Renal pelvis (tissue), 12 donors: Measurements from ENCODE around the gene RIPPLY1. TPM values are rescaled to one million over a fixed set of nuclear protein-coding genes. Genes with fewer than 3 reads are reported as not detected.

Experiments
- DNase-seq: peaks from one replicate; pipeline ENCODE4 v3.0.0-alpha.2; 2013
- long read RNA-seq, 16 experiments: transcript quantifications; one replicate each; lab custom pipeline, GENCODE V29; 2026
- polyA plus RNA-seq, 3 donors: library from polyadenylated mRNA; unstranded; fragments of 120-200 nt; gene quantifications; one replicate each; pipeline ENCODE4 v1.2.1, GENCODE V29; 2013; ENCODE audit not compliant: insufficient read length in 3 of 3

The RIPPLY1 gene
- polyA plus RNA-seq = 1 to 10 TPM; 2.6 to 4.0 (median 2.8) TPM
- long read RNA-seq, donor 1, partial matches to known transcripts = 0 of 1 reads
- long read RNA-seq, donor 1, other reads (novel, unspliced or antisense) = 0 of 1 reads
- long read RNA-seq, donor 2, partial matches to known transcripts = 0 of 2 reads
- long read RNA-seq, donor 2, other reads (novel, unspliced or antisense) = 0 of 2 reads
- long read RNA-seq, donor 3, partial matches to known transcripts = 0 of 1 reads
- long read RNA-seq, donor 3, other reads (novel, unspliced or antisense) = 0 of 1 reads
- long read RNA-seq, donor 4, partial matches to known transcripts = 0 of 1 reads
- long read RNA-seq, donor 4, other reads (novel, unspliced or antisense) = 0 of 1 reads
- long read RNA-seq, donor 5 = 0 reads
- long read RNA-seq, donor 6, partial matches to known transcripts = 0 of 2 reads
- long read RNA-seq, donor 6, other reads (novel, unspliced or antisense) = 0 of 2 reads
- long read RNA-seq, donor 7 = 0 reads
- long read RNA-seq, donor 8 = 0 reads
- long read RNA-seq, donor 9 = 0 reads
- long read RNA-seq, donor 10, partial matches to known transcripts = 0 of 1 reads
- long read RNA-seq, donor 10, other reads (novel, unspliced or antisense) = 0 of 1 reads
- long read RNA-seq, donor 11, partial matches to known transcripts = 0 of 1 reads
- long read RNA-seq, donor 11, other reads (novel, unspliced or antisense) = 0 of 1 reads
- long read RNA-seq, donor 12, partial matches to known transcripts = 0 of 3 reads
- long read RNA-seq, donor 12, other reads (novel, unspliced or antisense) = 0 of 3 reads
- long read RNA-seq, donor 13, partial matches to known transcripts = 0 of 1 reads
- long read RNA-seq, donor 13, other reads (novel, unspliced or antisense) = 0 of 1 reads
- long read RNA-seq, donor 14, transcript RIPPLY1-201 (4 exons, 1,172 nt) = major isoform, 5 of 5 reads
- long read RNA-seq, donor 14, partial matches to known transcripts = 0 of 5 reads
- long read RNA-seq, donor 14, other reads (novel, unspliced or antisense) = 0 of 5 reads
- long read RNA-seq, donor 15 = 0 reads
- long read RNA-seq, donor 16, partial matches to known transcripts = 0 of 1 reads
- long read RNA-seq, donor 16, other reads (novel, unspliced or antisense) = 0 of 1 reads

- DNase-seq = no peak
Measured at GRCh38 chrX:106903291-106903824, at the start of gene RIPPLY1. RIPPLY1 (minus strand) TSS chrX:106903341; CDS start chrX:106903287, 54 bp downstream.

GRCh38 chrX:106952538-106952937 lies 49.4 kb upstream of the RIPPLY1 start:
- DNase-seq = no peak

GRCh38 chrX:106952089-106952488 lies 48.9 kb upstream of the RIPPLY1 start:
- DNase-seq = no peak

GRCh38 chrX:106951230-106951629 lies 48.1 kb upstream of the RIPPLY1 start:
- DNase-seq = no peak

- no peak for DNase-seq
Measured at GRCh38 chrX:106950381-106950780, 47.2 kb upstream of the RIPPLY1 start.

- no peak for DNase-seq
Measured at GRCh38 chrX:106949366-106949765, 46.2 kb upstream of the RIPPLY1 start.

GRCh38 chrX:106948641-106949040 lies 45.5 kb upstream of the RIPPLY1 start:
- no peak for DNase-seq

- no peak for DNase-seq
Measured at GRCh38 chrX:106946464-106946863, 43.3 kb upstream of the RIPPLY1 start.

- DNase-seq = no peak
Measured at GRCh38 chrX:106940068-106940467, 36.9 kb upstream of the RIPPLY1 start.

- no peak for DNase-seq
Measured at GRCh38 chrX:106939566-106939965, 36.4 kb upstream of the RIPPLY1 start.

GRCh38 chrX:106936246-106936645 lies 33.1 kb upstream of the RIPPLY1 start:
- DNase-seq = no peak

- no peak for DNase-seq
Measured at GRCh38 chrX:106935175-106935574, 32.0 kb upstream of the RIPPLY1 start.

- no peak for DNase-seq
Measured at GRCh38 chrX:106933538-106933961, 30.4 kb upstream of the RIPPLY1 start.

- DNase-seq = no peak
Measured at GRCh38 chrX:106932960-106933537, 29.9 kb upstream of the RIPPLY1 start.

- no peak for DNase-seq
Measured at GRCh38 chrX:106932492-106932923, 29.4 kb upstream of the RIPPLY1 start.

GRCh38 chrX:106931831-106932491 lies 28.8 kb upstream of the RIPPLY1 start:
- DNase-seq = no peak

GRCh38 chrX:106928227-106928626 lies 25.1 kb upstream of the RIPPLY1 start:
- DNase-seq = no peak

- no peak for DNase-seq
Measured at GRCh38 chrX:106927700-106928099, 24.6 kb upstream of the RIPPLY1 start.

GRCh38 chrX:106927023-106927422 lies 23.9 kb upstream of the RIPPLY1 start:
- no peak for DNase-seq

- no peak for DNase-seq
Measured at GRCh38 chrX:106921637-106922036, 18.5 kb upstream of the RIPPLY1 start.

GRCh38 chrX:106919932-106920452 lies 16.9 kb upstream of the RIPPLY1 start, which contains the start of gene CLDN2:
CLDN2 (plus strand) TSS chrX:106920402; CDS start chrX:106928229, 7,827 bp downstream.
- DNase-seq = no peak
